OCI-LY1 (cell line): ENCODE measurements around the gene IRF2.

Experiments
- CTCF ChIP-seq: fragments of 200-600 bp; sonication (generic), shearing (Covaris generic); IDR thresholded peaks from 2 replicates; pipeline ENCODE4 v1.5.1; 2017; ENCODE audit warnings: mild to moderate bottlenecking, antibody characterized with exemption, low read length, moderate library complexity, mixed read lengths
- EZH2 ChIP-seq: fragments of 200-600 bp; sonication (generic), shearing (Covaris generic); IDR thresholded peaks from 2 replicates; pipeline ENCODE4 v1.8.0; 2017; ENCODE audit warnings: borderline replicate concordance, mixed run types, mild to moderate bottlenecking, antibody characterized with exemption, low read length, moderate library complexity, mixed read lengths

GRCh38 chr4:184504385-184504784 is 30.0 kb upstream of the IRF2 start:
- TF ChIP-seq CTCF (no peak), EZH2 (no peak)
